Measurements from ENCODE around the gene TMED3.

DNA sequence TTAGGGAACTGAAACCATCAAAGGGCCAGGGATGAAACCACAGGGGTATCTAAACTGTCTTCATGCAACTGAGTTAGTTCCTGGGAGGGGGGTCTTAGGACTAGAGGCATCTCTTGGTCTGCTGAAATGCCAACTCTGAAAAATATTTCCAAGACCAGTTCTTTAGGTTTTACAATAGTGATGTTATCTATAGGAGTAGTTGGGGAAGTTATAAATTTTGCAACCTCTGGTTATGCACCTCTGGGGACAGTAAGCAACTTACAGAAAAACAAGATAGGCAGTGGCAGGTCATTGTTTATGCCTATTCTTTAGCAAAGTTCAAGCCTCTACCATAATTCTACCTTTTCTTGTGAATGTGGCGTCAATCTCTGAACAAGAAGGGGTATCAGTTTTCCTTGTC is 60.7 kb downstream of the TMED3 start:
- TF ChIP-seq POLR2A (IDR thresholded peaks at IDR 0.05; ENCODE audit: low read length): no peak
- TF ChIP-seq GATA1 (IDR thresholded peaks at IDR 0.05; ENCODE audit: low read depth, low read length): no peak
